Osteoblast (primary cell): ENCODE measurements around the gene TCF12. TPM values are rescaled to one million over a fixed set of nuclear protein-coding genes. Genes with fewer than 3 reads are reported as not detected.

Source experiments
- DNase-seq: peaks from one replicate; pipeline ENCODE4 v3.0.0; 2011; ENCODE audit warnings: low spot score, mixed read lengths; ENCODE audit not compliant: insufficient read length; ENCODE audit errors: missing footprints
- H2AFZ ChIP-seq: 2 replicates; pipeline ENCODE4 v1.6.0; 2011; ENCODE audit warnings: mild to moderate bottlenecking, low read length
- H3K27ac ChIP-seq: 2 replicates; pipeline ENCODE4 v1.5.1; 2011; ENCODE audit warnings: mild to moderate bottlenecking, low read depth, low read length, moderate library complexity
- H3K27me3 ChIP-seq: 2 replicates; pipeline ENCODE4 v1.6.0; 2012; ENCODE audit warnings: mild to moderate bottlenecking, control low read depth, inconsistent platforms, low read length, moderate library complexity; ENCODE audit not compliant: insufficient read depth
- H3K36me3 ChIP-seq: 2 replicates; pipeline ENCODE4 v1.5.1; 2011; ENCODE audit warnings: mild to moderate bottlenecking, low read length, control low read depth, moderate library complexity; ENCODE audit not compliant: insufficient read depth
- H3K4me1 ChIP-seq: 2 replicates; pipeline ENCODE4 v1.5.1; 2011; ENCODE audit warnings: mild to moderate bottlenecking, low read length, control low read depth, moderate library complexity; ENCODE audit not compliant: insufficient read depth
- H3K4me2 ChIP-seq: 2 replicates; pipeline ENCODE4 v1.6.0; 2011; ENCODE audit warnings: mild to moderate bottlenecking, low read length; ENCODE audit not compliant: insufficient read depth
- H3K4me3 ChIP-seq: fragments of 200-600 bp; sonication (generic); 3 replicates; pipeline ENCODE4 v1.5.1; 2012; ENCODE audit warnings: mild to moderate bottlenecking, low read length, inconsistent platforms; ENCODE audit not compliant: insufficient read depth
- H3K79me2 ChIP-seq: 2 replicates; pipeline ENCODE4 v1.6.0; 2012; ENCODE audit warnings: mild to moderate bottlenecking, low read length, control low read depth, inconsistent platforms; ENCODE audit not compliant: insufficient read depth
- H3K9me3 ChIP-seq: 2 replicates; pipeline ENCODE4 v1.5.1; 2011; ENCODE audit warnings: low read depth, low read length, control low read depth
- H4K20me1 ChIP-seq: 2 replicates; pipeline ENCODE4 v1.6.0; 2012; ENCODE audit warnings: mild to moderate bottlenecking, low read length, control low read depth; ENCODE audit not compliant: insufficient read depth
- total RNA-seq: library from RNA; depleted of rRNA; stranded (reverse); fragments of >200 nt; gene quantifications from 2 replicates; pipeline ENCODE4 v1.2.3, GENCODE V29; 2012
- TF ChIP-seq, protein P1 (sequence below): IDR thresholded peaks from 2 replicates; pipeline ENCODE4 v1.5.1; 2011; ENCODE audit warnings: mild to moderate bottlenecking, low read depth, low read length, moderate library complexity; ENCODE audit errors: extremely low read depth

Gene TCF12
- total RNA-seq, 1 donor, result 86.5 TPM

- no peaks in the 10 kb centered on the region for H3K9me3 ChIP-seq
- no peak overlapping the region for H2AFZ ChIP-seq
- no peaks in the 10 kb centered on the region for H4K20me1 ChIP-seq
- peaks cover 14% of the 10 kb centered on the region for H3K4me1 ChIP-seq
- H3K27ac ChIP-seq, result no peak overlapping the region
- H3K4me2 ChIP-seq, result no peak overlapping the region
- no peaks in the 10 kb centered on the region for H3K79me2 ChIP-seq
- peaks cover 15% of the 10 kb centered on the region for H3K36me3 ChIP-seq
- no peak overlapping the region for H3K4me3 ChIP-seq
- TF ChIP-seq, protein P1, sequence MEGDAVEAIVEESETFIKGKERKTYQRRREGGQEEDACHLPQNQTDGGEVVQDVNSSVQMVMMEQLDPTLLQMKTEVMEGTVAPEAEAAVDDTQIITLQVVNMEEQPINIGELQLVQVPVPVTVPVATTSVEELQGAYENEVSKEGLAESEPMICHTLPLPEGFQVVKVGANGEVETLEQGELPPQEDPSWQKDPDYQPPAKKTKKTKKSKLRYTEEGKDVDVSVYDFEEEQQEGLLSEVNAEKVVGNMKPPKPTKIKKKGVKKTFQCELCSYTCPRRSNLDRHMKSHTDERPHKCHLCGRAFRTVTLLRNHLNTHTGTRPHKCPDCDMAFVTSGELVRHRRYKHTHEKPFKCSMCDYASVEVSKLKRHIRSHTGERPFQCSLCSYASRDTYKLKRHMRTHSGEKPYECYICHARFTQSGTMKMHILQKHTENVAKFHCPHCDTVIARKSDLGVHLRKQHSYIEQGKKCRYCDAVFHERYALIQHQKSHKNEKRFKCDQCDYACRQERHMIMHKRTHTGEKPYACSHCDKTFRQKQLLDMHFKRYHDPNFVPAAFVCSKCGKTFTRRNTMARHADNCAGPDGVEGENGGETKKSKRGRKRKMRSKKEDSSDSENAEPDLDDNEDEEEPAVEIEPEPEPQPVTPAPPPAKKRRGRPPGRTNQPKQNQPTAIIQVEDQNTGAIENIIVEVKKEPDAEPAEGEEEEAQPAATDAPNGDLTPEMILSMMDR, result no peak
- no peak for DNase-seq
- H3K27me3 ChIP-seq, result no peaks in the 10 kb centered on the region
Measured at GRCh38 chr15:57253500-57253899, 335.1 kb downstream of the TCF12 start.

GRCh38 chr15:57255751-57256341, 337.4 kb downstream of the TCF12 start:
- DNase-seq, result no peak
- Histone ChIP-seq H2AFZ (no peak overlapping the region), H4K20me1 (no peaks in the 10 kb centered on the region), H3K4me1 (peaks cover 19% of the 10 kb centered on the region), H3K27ac (no peak overlapping the region), H3K27me3 (no peaks in the 10 kb centered on the region), H3K9me3 (no peaks in the 10 kb centered on the region), H3K79me2 (no peaks in the 10 kb centered on the region), H3K4me2 (no peak overlapping the region), H3K4me3 (no peak overlapping the region), H3K36me3 (peaks cover 8% of the 10 kb centered on the region)
- TF ChIP-seq, protein P1, result no peak

- no peak overlapping the region for H3K27ac ChIP-seq
- no peaks in the 10 kb centered on the region for H3K79me2 ChIP-seq
- DNase-seq, result no peak
- no peak overlapping the region for H3K4me3 ChIP-seq
- TF ChIP-seq, protein P1, result no peak
- no peaks in the 10 kb centered on the region for H4K20me1 ChIP-seq
- no peaks in the 10 kb centered on the region for H3K27me3 ChIP-seq
- H3K4me2 ChIP-seq, result no peak overlapping the region
- H2AFZ ChIP-seq, result no peak overlapping the region
- peaks cover 8% of the 10 kb centered on the region for H3K36me3 ChIP-seq
- peaks cover 14% of the 10 kb centered on the region for H3K4me1 ChIP-seq
- no peaks in the 10 kb centered on the region for H3K9me3 ChIP-seq
Measured at GRCh38 chr15:57256939-57257338, 338.5 kb downstream of the TCF12 start.

DNA sequence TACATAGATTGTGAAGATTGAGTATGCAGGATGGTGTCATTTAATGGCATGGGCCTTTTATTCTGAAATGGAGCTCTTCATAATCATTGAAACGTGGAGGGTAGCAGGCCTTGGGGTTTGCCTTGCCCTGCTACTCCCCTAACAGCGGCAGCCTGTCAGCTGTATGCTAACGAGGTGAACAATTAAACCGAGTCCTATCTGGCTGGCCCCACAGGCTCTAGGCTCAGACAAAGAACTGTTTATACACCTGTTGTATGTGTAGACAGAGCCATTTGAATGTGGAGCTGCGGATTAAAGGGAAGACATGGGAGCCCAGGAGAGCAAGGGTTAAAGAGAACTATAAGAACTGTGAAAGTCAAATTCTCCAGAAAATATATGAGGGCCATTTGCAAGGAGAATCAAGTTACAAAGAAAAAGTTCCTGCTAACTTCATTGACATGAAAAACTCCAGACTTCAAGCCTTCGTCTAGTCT, 341.2 kb downstream of the TCF12 start:
- TF ChIP-seq, protein P1, result no peak
- H4K20me1 ChIP-seq, result no peaks in the 10 kb centered on the region
- no peak for DNase-seq
- peaks cover 8% of the 10 kb centered on the region for H3K4me1 ChIP-seq
- no peaks in the 10 kb centered on the region for H3K79me2 ChIP-seq
- H3K36me3 ChIP-seq, result peaks cover 18% of the 10 kb centered on the region
- H3K9me3 ChIP-seq, result no peaks in the 10 kb centered on the region
- H3K4me2 ChIP-seq, result no peak overlapping the region
- no peak overlapping the region for H3K4me3 ChIP-seq
- H2AFZ ChIP-seq, result no peak overlapping the region
- no peak overlapping the region for H3K27ac ChIP-seq
- H3K27me3 ChIP-seq, result no peaks in the 10 kb centered on the region
